ENCODE results near the gene STAT3. TPM values are rescaled to one million over a fixed set of nuclear protein-coding genes. Genes with fewer than 3 reads are reported as not detected.
"Not testable (repeated sequence)": the region's sequence is repeated elsewhere in the genome, so short reads cannot be mapped to it uniquely, and the experiment has no call there.

The STAT3 gene
- total and polyA plus RNA-seq, 4 donors: 34.1 to 297 (median 178) TPM

DNA sequence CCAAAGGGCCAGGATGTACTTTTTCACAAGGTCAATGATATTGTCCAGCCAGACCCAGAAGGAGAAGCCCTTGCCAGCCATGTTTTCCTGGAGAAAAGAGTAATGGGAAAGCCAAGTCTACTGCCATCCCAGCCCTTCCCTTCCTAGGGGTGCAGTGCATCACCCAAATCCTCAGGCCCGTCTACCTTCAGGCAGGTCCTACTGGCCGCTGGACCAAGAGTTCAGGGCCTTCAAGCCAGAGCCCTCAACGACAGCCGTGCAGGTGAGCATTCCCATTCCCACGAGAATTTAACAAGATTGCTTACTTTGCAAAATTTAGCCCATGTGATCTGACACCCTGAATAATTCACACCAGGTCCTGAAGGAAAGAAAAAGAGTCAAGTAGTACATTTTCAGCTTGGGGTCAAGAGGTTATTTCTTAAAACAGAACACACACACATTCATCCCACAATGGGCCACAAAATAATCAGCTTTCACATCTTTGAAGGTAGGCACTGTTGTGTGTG lies 64.9 kb downstream of the STAT3 start:
- ATAC-seq (ENCODE audit: low FRiP score) (no peak), DNase-seq (peak in 1 of 2 donors; percentile 35)
- H3K9me3 ChIP-seq (ENCODE audit: control insufficient read depth, low read length): no peaks in the 10 kb centered on the region
- 63 to 78% methylated on average over 5 of the region's 5 CpGs for WGBS, 2 donors
- H3K27me3 ChIP-seq (ENCODE audit: control insufficient read depth in 1 of 2, insufficient read depth in 2 of 2, low read length in 1 of 2): no peaks in the 10 kb centered on the region
- H3K4me1 ChIP-seq (ENCODE audit: control insufficient read depth in 1 of 2, insufficient read depth in 2 of 2, low read length in 2 of 2): no peaks in the 10 kb centered on the region
- H3K4me3 ChIP-seq (ENCODE audit: low read length in 2 of 2): no peak overlapping the region
- H3K36me3 ChIP-seq (ENCODE audit: control insufficient read depth in 1 of 2, insufficient read depth in 2 of 2, low read length in 1 of 2): peaks cover 0 to 5% of the 10 kb centered on the region in 2 donors
- H3K27ac ChIP-seq (ENCODE audit: low read depth in 1 of 2, low read length in 2 of 2): peak overlapping the region in 1 of 2 donors; percentile 4
- intact Hi-C loops (cut with DNase I): loop anchor here (2.0 to 5.0 kb wide), 3 partner anchors 64 to 203 kb away; partner anchors contain the start of gene STAT3 (in 1 of the 2)

DNA sequence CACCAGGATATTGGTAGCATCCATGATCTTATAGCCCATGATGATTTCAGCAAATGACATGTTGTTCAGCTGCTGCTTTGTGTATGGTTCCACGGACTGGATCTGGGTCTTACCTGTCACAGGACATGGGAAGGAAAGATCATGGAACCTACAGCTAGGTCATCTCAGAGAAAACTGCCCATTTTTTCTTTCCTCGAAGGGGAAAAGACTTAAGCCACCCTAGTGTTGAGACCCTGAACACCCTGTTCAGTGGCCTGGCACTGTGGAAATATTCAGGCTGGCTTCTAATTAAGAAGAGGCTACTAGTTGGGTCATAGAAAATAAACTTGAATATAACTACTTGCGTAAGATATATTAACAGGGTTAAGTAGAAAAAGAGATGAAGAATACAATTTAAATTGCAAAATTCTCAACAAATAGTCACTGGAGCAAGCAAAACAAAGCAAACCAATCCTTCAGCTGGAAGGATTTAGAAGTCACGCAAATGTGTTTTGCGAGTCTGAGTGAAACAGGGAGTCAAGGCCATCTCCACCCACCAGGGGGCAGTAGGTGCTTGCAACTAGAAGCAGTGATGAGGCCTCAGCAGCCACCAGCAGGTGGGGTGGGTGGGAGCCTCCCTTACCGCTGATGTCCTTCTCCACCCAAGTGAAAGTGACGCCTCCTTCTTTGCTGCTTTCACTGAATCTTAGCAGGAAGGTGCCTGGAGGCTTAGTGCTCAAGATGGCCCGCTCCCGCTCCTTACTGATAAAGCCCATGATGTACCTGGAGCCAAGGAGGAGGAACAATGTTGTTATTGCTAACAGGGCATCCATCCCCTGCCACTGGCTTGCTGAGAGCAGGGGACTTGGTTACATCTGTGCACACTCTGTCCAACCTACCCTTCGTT lies 65.6 kb downstream of the STAT3 start:
- DNase-seq (peak; percentile 94 to 97), ATAC-seq (ENCODE audit: low FRiP score) (peak; percentile 90)
- Histone ChIP-seq H3K4me3 (ENCODE audit: low read length in 2 of 2) (no peak overlapping the region), H3K36me3 (ENCODE audit: control insufficient read depth in 1 of 2, insufficient read depth in 2 of 2, low read length in 1 of 2) (peaks cover 0 to 5% of the 10 kb centered on the region in 2 donors), H3K4me1 (ENCODE audit: control insufficient read depth in 1 of 2, insufficient read depth in 2 of 2, low read length in 2 of 2) (no peaks in the 10 kb centered on the region), H3K27ac (ENCODE audit: low read depth in 1 of 2, low read length in 2 of 2) (peak overlapping the region in 1 of 2 donors; percentile 4), H3K27me3 (ENCODE audit: control insufficient read depth in 1 of 2, insufficient read depth in 2 of 2, low read length in 1 of 2) (no peaks in the 10 kb centered on the region), H3K9me3 (ENCODE audit: control insufficient read depth, low read length) (no peaks in the 10 kb centered on the region)
- intact Hi-C loops (cut with DNase I): loop anchor here (2.0 to 5.0 kb wide), 3 partner anchors 65 to 204 kb away; partner anchors contain the start of gene STAT3 (in 1 of the 2)
- WGBS, 2 donors: 42 to 54% methylated on average over 10 of the region's 10 CpGs

DNA sequence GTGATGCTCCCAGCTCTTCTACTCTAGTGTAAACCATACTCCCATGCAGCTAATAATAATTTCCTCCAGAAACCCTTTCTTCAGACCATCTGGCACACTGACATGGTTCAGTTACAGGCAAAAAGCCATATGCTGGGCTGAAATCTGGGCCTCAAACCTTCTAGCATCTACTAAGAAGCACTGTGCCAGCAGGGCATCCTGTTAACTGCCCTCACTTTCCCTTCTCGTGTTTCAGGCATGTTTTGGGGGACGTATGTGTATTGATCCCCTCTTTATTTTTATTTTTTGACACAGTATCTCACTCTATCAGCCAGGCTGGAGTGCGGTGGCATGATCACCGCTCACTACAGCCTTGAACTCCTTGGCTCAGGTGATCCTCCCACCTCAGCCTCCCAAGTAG lies 66.7 kb downstream of the STAT3 start:
- 79 to 83% methylated on average over 4 of the region's 4 CpGs for WGBS, 2 donors
- Histone ChIP-seq H3K4me1 (ENCODE audit: control insufficient read depth in 1 of 2, insufficient read depth in 2 of 2, low read length in 2 of 2) (no peaks in the 10 kb centered on the region), H3K27ac (ENCODE audit: low read depth in 1 of 2, low read length in 2 of 2) (no peak overlapping the region), H3K4me3 (ENCODE audit: low read length in 2 of 2) (no peak overlapping the region), H3K9me3 (ENCODE audit: control insufficient read depth, low read length) (no peaks in the 10 kb centered on the region), H3K27me3 (ENCODE audit: control insufficient read depth in 1 of 2, insufficient read depth in 2 of 2, low read length in 1 of 2) (no peaks in the 10 kb centered on the region), H3K36me3 (ENCODE audit: control insufficient read depth in 1 of 2, insufficient read depth in 2 of 2, low read length in 1 of 2) (peaks cover 0 to 7% of the 10 kb centered on the region in 2 donors)
- intact Hi-C loops (cut with DNase I): loop anchor here in 1 of 2 donors (5.0 kb wide), 1 partner anchor 66 kb away; the partner anchor contains the start of gene STAT3
- ATAC-seq (ENCODE audit: low FRiP score): no peak
- peak in 1 of 2 donors; percentile 12 for DNase-seq

DNA sequence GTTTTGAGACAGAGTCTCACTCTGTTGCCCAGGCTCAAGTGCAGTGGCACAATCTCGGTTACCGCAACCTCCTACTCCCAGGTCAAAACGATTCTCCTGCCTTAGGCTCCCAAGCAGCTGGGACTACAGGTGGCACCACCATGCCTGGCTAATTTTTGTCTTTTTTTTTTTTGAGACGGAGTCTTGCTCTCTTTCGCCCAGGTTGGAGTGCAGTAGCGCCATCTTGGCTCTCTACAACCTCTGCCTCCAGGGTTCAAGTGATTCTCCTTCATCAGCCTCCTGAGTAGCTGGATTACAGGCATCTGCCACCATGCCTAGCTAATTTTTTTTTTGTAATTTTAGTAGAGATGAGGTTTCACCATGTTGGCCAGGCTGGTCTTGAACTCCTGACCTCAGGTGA lies 70.3 kb downstream of the STAT3 start:
- H3K4me3 ChIP-seq (ENCODE audit: low read length in 2 of 2); H3K4me1 ChIP-seq (ENCODE audit: control insufficient read depth in 1 of 2, insufficient read depth in 2 of 2, low read length in 2 of 2); intact Hi-C loops (cut with DNase I); H3K27me3 ChIP-seq (ENCODE audit: control insufficient read depth in 1 of 2, insufficient read depth in 2 of 2, low read length in 1 of 2); DNase-seq; H3K9me3 ChIP-seq (ENCODE audit: control insufficient read depth, low read length); H3K36me3 ChIP-seq (ENCODE audit: control insufficient read depth in 1 of 2, insufficient read depth in 2 of 2, low read length in 1 of 2); H3K27ac ChIP-seq (ENCODE audit: low read depth in 1 of 2, low read length in 2 of 2); ATAC-seq (ENCODE audit: low FRiP score): not testable (repeated sequence)
- 91 to 96% methylated on average over 6 of the region's 6 CpGs for WGBS, 2 donors

DNA sequence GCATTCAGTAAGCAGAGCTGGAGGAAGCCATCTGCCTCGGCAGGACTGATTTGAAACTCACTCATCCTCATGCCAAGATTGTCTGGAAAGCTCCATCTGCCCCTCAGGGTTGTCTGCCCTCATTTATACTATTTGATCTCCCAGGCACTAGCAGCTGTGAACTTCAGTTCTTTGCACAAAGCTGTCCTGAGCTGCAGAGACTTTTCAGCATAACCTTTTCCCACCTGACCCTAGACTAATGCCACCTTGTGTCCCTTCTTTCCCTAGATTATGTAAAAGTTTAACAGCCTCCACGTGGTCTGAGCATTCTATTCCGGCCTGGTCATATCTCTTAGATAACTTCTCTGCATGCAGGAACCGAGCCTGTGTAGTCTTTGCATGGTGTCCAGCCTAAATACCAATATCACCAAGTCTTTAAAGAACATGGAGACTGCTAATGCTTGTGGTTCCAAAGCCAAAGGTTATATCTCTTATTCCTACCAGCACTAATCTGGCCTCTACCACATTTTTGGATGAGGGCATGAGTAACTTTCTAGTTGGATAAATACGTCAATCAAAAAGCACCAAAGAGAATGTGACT lies 70.9 kb downstream of the STAT3 start:
- Histone ChIP-seq H3K27me3 (ENCODE audit: control insufficient read depth in 1 of 2, insufficient read depth in 2 of 2, low read length in 1 of 2) (no peaks in the 10 kb centered on the region), H3K4me3 (ENCODE audit: low read length in 2 of 2) (no peak overlapping the region), H3K9me3 (ENCODE audit: control insufficient read depth, low read length) (no peaks in the 10 kb centered on the region), H3K4me1 (ENCODE audit: control insufficient read depth in 1 of 2, insufficient read depth in 2 of 2, low read length in 2 of 2) (no peaks in the 10 kb centered on the region), H3K27ac (ENCODE audit: low read depth in 1 of 2, low read length in 2 of 2) (no peak overlapping the region), H3K36me3 (ENCODE audit: control insufficient read depth in 1 of 2, insufficient read depth in 2 of 2, low read length in 1 of 2) (peaks cover 0 to 7% of the 10 kb centered on the region in 2 donors)
- 55 to 64% methylated on average over 5 of the region's 5 CpGs for WGBS, 2 donors
- ATAC-seq (ENCODE audit: low FRiP score) (no peak), DNase-seq (no peak)
- intact Hi-C loops (cut with DNase I): no loop called here

DNA sequence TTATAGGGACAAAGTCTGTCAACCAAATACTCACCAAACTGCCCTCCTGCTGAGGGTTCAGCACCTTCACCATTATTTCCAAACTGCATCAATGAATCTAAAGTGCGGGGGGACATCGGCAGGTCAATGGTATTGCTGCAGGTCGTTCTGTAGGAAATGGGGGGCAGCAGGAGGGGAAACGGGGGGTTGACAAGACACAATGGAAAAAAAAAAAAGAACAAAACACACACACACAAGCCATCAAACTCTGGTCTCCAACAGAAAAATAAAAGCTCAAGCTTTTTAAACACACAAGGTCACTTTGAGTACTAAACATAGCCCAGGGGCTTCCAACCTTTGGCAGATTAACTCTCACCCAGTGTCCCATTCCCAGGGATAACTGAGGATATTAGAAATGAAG lies 71.5 kb downstream of the STAT3 start:
- H3K27ac ChIP-seq (ENCODE audit: low read depth in 1 of 2, low read length in 2 of 2): no peak overlapping the region
- peaks cover 0 to 7% of the 10 kb centered on the region in 2 donors for H3K36me3 ChIP-seq (ENCODE audit: control insufficient read depth in 1 of 2, insufficient read depth in 2 of 2, low read length in 1 of 2)
- DNase-seq: no peak
- intact Hi-C loops (cut with DNase I): no loop called here
- H3K4me3 ChIP-seq (ENCODE audit: low read length in 2 of 2): no peak overlapping the region
- WGBS, 2 donors: 88 to 91% methylated on average over 4 of the region's 4 CpGs
- H3K27me3 ChIP-seq (ENCODE audit: control insufficient read depth in 1 of 2, insufficient read depth in 2 of 2, low read length in 1 of 2): no peaks in the 10 kb centered on the region
- ATAC-seq (ENCODE audit: low FRiP score): no peak
- H3K4me1 ChIP-seq (ENCODE audit: control insufficient read depth in 1 of 2, insufficient read depth in 2 of 2, low read length in 2 of 2): no peaks in the 10 kb centered on the region
- H3K9me3 ChIP-seq (ENCODE audit: control insufficient read depth, low read length): no peaks in the 10 kb centered on the region

DNA sequence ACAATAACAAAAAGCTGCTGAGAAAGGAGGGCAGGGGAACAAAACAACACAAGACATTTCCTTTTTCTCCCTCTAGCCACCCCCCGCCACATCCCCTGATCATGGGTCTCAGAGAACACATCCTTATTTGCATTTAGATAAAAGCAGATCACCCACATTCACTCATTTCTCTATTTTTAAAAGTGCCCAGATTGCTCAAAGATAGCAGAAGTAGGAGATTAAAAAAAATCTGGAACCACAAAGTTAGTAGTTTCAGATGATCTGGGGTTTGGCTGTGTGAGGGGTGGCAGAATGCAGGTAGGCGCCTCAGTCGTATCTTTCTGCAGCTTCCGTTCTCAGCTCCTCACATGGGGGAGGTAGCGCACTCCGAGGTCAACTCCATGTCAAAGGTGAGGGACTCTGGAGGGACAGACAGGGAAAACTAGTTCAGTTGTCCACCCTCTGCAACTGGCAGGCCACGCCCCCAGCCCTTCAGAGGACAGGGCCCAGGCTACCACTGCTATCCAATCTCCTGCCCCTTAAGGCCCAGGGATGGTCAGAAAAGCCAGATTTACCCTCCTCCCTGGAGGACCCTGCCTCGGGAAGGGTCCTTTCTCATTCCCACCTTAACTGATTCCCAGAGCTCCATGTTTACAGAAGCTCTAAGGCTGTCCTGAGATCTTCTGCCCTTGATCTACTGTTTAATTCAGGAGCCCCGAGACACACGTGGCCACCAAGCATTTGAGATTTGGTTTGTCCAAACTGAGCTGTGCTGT lies 72.7 kb downstream of the STAT3 start:
- H3K36me3 ChIP-seq (ENCODE audit: control insufficient read depth in 1 of 2, insufficient read depth in 2 of 2, low read length in 1 of 2): peaks cover 0 to 5% of the 10 kb centered on the region in 2 donors
- no peaks in the 10 kb centered on the region for H3K4me1 ChIP-seq (ENCODE audit: control insufficient read depth in 1 of 2, insufficient read depth in 2 of 2, low read length in 2 of 2)
- no peak for ATAC-seq (ENCODE audit: low FRiP score)
- no peaks in the 10 kb centered on the region for H3K27me3 ChIP-seq (ENCODE audit: control insufficient read depth in 1 of 2, insufficient read depth in 2 of 2, low read length in 1 of 2)
- intact Hi-C loops (cut with DNase I): no loop called here
- no peak overlapping the region for H3K27ac ChIP-seq (ENCODE audit: low read depth in 1 of 2, low read length in 2 of 2)
- no peaks in the 10 kb centered on the region for H3K9me3 ChIP-seq (ENCODE audit: control insufficient read depth, low read length)
- no peak overlapping the region for H3K4me3 ChIP-seq (ENCODE audit: low read length in 2 of 2)
- peak in 1 of 2 donors; percentile 49 for DNase-seq
- WGBS, 2 donors: 84 to 87% methylated on average over 10 of the region's 10 CpGs

DNA sequence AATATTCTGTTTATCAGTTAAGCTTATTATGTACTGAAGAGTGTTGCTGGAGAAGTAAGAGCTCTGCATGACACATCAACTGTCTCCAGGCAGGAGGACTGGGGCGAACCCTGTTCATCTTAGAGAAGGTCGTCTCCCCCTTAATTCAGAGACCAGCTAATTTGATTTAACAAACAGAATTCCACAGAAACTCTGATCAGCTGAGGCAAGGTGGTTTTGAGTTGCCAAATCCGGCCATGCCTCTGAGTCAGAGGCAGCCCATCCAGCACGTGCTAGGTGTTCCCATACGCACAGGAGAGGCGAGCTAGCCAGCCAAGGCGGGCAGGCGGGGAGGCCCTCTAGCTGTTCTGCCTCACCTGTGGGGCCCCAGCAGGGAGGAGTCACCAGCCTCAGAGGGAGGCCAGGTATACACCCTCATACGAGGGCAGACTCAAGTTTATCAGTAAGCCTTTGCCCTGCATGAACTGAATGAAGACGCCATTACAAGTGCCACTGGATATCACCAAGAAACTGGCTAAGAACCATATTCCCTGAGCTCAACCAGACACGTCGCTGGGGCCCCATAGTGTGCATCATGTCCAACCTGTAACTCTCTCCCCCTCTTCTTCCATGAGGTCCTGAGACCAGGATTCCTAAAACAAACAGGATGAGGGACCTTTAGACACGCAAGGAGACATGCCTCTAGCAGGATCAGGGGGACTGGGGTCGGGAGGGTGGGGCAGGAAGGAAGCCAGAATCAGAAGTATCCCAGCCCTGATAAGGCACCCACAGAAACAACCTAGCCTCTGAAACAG lies 74.3 kb downstream of the STAT3 start:
- Histone ChIP-seq H3K4me3 (ENCODE audit: low read length in 2 of 2) (no peak overlapping the region), H3K4me1 (ENCODE audit: control insufficient read depth in 1 of 2, insufficient read depth in 2 of 2, low read length in 2 of 2) (no peaks in the 10 kb centered on the region), H3K27me3 (ENCODE audit: control insufficient read depth in 1 of 2, insufficient read depth in 2 of 2, low read length in 1 of 2) (no peaks in the 10 kb centered on the region), H3K36me3 (ENCODE audit: control insufficient read depth in 1 of 2, insufficient read depth in 2 of 2, low read length in 1 of 2) (peaks cover 0 to 5% of the 10 kb centered on the region in 2 donors), H3K9me3 (ENCODE audit: control insufficient read depth, low read length) (no peaks in the 10 kb centered on the region), H3K27ac (ENCODE audit: low read depth in 1 of 2, low read length in 2 of 2) (no peak overlapping the region)
- intact Hi-C loops (cut with DNase I): no loop called here
- peak in 1 of 2 donors; percentile 52 for DNase-seq
- no peak for ATAC-seq (ENCODE audit: low FRiP score)
- WGBS, 2 donors: 73 to 79% methylated on average over 14 of the region's 14 CpGs

All from aorta (tissue), 5 donors.